Measurements from ENCODE around the gene NDUFC2.

- TF ChIP-seq CTCF (IDR thresholded peaks at IDR 0.05) (no peak), POLR2AphosphoS5 (IDR thresholded peaks at IDR 0.05) (no peak)
Observed at GRCh38 chr11:78021611-78022010, 58.1 kb downstream of the NDUFC2 start.

All from sigmoid colon (tissue), 4 donors.